ENCODE data around the gene DMKN. TPM values are rescaled to one million over a fixed set of nuclear protein-coding genes. Genes with fewer than 3 reads are reported as not detected.

Gene DMKN
- total and polyA plus RNA-seq, 2 donors from 2014 or later: 137 to 150 TPM

GRCh38 chr19:35534803-35535480, 21.5 kb upstream of the DMKN start:
- Histone ChIP-seq H3K9me3 (ENCODE audit: control insufficient read depth in 2 of 3, insufficient read depth in 1 of 3, low read length in 3 of 3) (no peaks in the 10 kb centered on the region), H3K4me3 (ENCODE audit: low read length in 3 of 3) (no peak overlapping the region), H3K4me1 (ENCODE audit: control insufficient read depth in 2 of 3, insufficient read depth in 2 of 3, low read depth in 1 of 3, low read length in 3 of 3) (no peaks in the 10 kb centered on the region), H3K27ac (ENCODE audit: low read depth in 2 of 2, low read length in 2 of 2) (no peak overlapping the region), H3K9ac (ENCODE audit: low read length in 3 of 3) (no peak overlapping the region), H3K36me3 (ENCODE audit: control insufficient read depth in 2 of 3, insufficient read depth in 3 of 3, low read length in 3 of 3) (no peaks in the 10 kb centered on the region), H3K27me3 (ENCODE audit: control insufficient read depth, insufficient read depth, low read length) (no peaks in the 10 kb centered on the region)
- no peak for FAIRE-seq
- intact Hi-C loops (cut with DNase I): no loop called here
- TF ChIP-seq CTCF (IDR thresholded peaks at IDR 0.05; ENCODE audit: borderline replicate concordance, extremely low read depth, insufficient read depth): no peak
- no peak for DNase-seq

- H3K4me1 ChIP-seq (ENCODE audit: control insufficient read depth in 2 of 3, insufficient read depth in 2 of 3, low read depth in 1 of 3, low read length in 3 of 3): no peaks in the 10 kb centered on the region
- H3K36me3 ChIP-seq (ENCODE audit: control insufficient read depth in 2 of 3, insufficient read depth in 3 of 3, low read length in 3 of 3): no peaks in the 10 kb centered on the region
- intact Hi-C loops (cut with DNase I): no loop called here
- DNase-seq (peak; percentile 65 to 80 (median 75)), FAIRE-seq (no peak)
- no peak overlapping the region for H3K27ac ChIP-seq (ENCODE audit: low read depth in 2 of 2, low read length in 2 of 2)
- no peaks in the 10 kb centered on the region for H3K9me3 ChIP-seq (ENCODE audit: control insufficient read depth in 2 of 3, insufficient read depth in 1 of 3, low read length in 3 of 3)
- no peaks in the 10 kb centered on the region for H3K27me3 ChIP-seq (ENCODE audit: control insufficient read depth, insufficient read depth, low read length)
- no peak for TF ChIP-seq CTCF (IDR thresholded peaks at IDR 0.05; ENCODE audit: borderline replicate concordance, extremely low read depth, insufficient read depth)
- no peak overlapping the region for H3K4me3 ChIP-seq (ENCODE audit: low read length in 3 of 3)
- H3K9ac ChIP-seq (ENCODE audit: low read length in 3 of 3): no peak overlapping the region
Measured at GRCh38 chr19:35533822-35534392, 20.5 kb upstream of the DMKN start.

GRCh38 chr19:35533201-35533821, 19.9 kb upstream of the DMKN start, which contains the start of gene GAPDHS:
Gene GAPDHS, plus strand, starts transcription at chr19:35533456. Its CDS starts 72 bp downstream, at chr19:35533528.
- H3K4me3 ChIP-seq (ENCODE audit: low read length in 3 of 3): no peak within 1 kb of the TSS

More at GRCh38 chr19:35533201-35533821, 19.9 kb upstream of the DMKN start, which contains the start of gene GAPDHS:
- intact Hi-C loops (cut with DNase I): no loop called here
- H3K36me3 ChIP-seq (ENCODE audit: control insufficient read depth in 2 of 3, insufficient read depth in 3 of 3, low read length in 3 of 3): no peaks in the 10 kb centered on the region
- no peak within 1 kb of the TSS for H3K9ac ChIP-seq (ENCODE audit: low read length in 3 of 3)
- TF ChIP-seq CTCF (IDR thresholded peaks at IDR 0.05; ENCODE audit: borderline replicate concordance, extremely low read depth, insufficient read depth): no peak
- H3K27me3 ChIP-seq (ENCODE audit: control insufficient read depth, insufficient read depth, low read length): no peaks in the 10 kb centered on the region
- peak in 2 of 5 donors; percentile 58 to 66 for DNase-seq
- no peaks in the 10 kb centered on the region for H3K9me3 ChIP-seq (ENCODE audit: control insufficient read depth in 2 of 3, insufficient read depth in 1 of 3, low read length in 3 of 3)
- H3K4me1 ChIP-seq (ENCODE audit: control insufficient read depth in 2 of 3, insufficient read depth in 2 of 3, low read depth in 1 of 3, low read length in 3 of 3): no peaks in the 10 kb centered on the region
- H3K27ac ChIP-seq (ENCODE audit: low read depth in 2 of 2, low read length in 2 of 2): no peak within 1 kb of the TSS
- no peak for FAIRE-seq
